ENCODE results near the gene LMNB1. TPM values are rescaled to one million over a fixed set of nuclear protein-coding genes. Genes with fewer than 3 reads are reported as not detected.
A peak's percentile ranks its signal among the peaks of the same experiment; 100 is the strongest.

The LMNB1 gene
- total RNA-seq, 3 donors from 2014 or later = 14.1 to 81.8 (median 30.6) TPM

DNA sequence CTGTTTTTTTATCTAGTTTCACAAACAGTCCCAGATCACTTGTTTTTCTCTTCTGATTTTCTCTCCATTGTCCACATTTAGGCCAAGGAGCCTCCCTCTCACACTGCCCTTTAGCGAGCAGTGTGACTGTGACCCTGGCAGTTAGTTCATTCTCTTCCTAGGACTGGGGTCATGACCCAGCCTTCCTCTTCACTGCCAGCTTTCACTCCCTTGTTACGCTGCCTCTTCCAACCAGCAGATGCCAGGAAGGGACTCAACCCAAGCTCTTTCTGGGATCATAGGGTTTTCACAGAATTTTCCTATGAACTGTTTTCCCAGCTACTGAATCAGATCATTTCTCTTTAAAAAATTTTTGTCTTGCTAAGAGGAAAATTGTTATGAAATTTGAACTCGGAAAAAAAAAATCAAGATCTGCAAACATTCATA, 70.9 kb downstream of the LMNB1 start:
- intact Hi-C loops (cut with DNase I, micrococcal nuclease) = no loop called here
- peak; percentile 17 for ATAC-seq
- TF ChIP-seq, protein P1, sequence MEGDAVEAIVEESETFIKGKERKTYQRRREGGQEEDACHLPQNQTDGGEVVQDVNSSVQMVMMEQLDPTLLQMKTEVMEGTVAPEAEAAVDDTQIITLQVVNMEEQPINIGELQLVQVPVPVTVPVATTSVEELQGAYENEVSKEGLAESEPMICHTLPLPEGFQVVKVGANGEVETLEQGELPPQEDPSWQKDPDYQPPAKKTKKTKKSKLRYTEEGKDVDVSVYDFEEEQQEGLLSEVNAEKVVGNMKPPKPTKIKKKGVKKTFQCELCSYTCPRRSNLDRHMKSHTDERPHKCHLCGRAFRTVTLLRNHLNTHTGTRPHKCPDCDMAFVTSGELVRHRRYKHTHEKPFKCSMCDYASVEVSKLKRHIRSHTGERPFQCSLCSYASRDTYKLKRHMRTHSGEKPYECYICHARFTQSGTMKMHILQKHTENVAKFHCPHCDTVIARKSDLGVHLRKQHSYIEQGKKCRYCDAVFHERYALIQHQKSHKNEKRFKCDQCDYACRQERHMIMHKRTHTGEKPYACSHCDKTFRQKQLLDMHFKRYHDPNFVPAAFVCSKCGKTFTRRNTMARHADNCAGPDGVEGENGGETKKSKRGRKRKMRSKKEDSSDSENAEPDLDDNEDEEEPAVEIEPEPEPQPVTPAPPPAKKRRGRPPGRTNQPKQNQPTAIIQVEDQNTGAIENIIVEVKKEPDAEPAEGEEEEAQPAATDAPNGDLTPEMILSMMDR (IDR thresholded peaks at IDR 0.05) = no peak

DNA sequence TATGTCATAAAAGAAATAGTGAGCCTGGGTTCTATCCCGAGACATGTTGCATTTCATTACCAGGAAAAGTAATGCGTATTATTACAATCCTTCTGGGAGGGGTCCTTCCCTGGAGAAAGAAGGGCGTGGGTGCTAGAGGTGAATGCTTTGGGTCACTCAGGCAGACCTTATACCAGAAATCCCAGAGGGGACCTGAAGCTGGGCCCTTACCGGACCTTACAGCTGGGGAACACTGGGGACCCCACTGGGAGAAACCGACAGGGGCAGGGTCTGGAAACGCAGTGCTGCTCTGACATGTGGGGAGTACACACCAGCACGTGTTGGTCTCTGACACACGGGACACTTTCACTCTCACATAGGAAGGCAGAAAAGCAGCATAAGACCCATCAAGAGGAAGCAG, 71.3 kb downstream of the LMNB1 start:
- Histone ChIP-seq H3K4me1 (ENCODE audit: low read depth) (peaks cover 21% of the 10 kb centered on the region), H3K4me3 (no peak overlapping the region), H3K36me3 (ENCODE audit: low read depth) (no peaks in the 10 kb centered on the region), H3K9me3 (no peaks in the 10 kb centered on the region)
- ATAC-seq (no peak), DNase-seq (no peak)
- intact Hi-C loops (cut with DNase I, micrococcal nuclease) = no loop called here
- TF ChIP-seq, protein P1 (IDR thresholded peaks at IDR 0.05) = no peak

More for the DNA sequence above, 70.9 kb downstream of the LMNB1 start:
- Histone ChIP-seq H3K36me3 (ENCODE audit: low read depth) (no peaks in the 10 kb centered on the region), H3K4me3 (no peak overlapping the region), H3K4me1 (ENCODE audit: low read depth) (peaks cover 21% of the 10 kb centered on the region), H3K9me3 (no peaks in the 10 kb centered on the region)
- no peak for DNase-seq

DNA sequence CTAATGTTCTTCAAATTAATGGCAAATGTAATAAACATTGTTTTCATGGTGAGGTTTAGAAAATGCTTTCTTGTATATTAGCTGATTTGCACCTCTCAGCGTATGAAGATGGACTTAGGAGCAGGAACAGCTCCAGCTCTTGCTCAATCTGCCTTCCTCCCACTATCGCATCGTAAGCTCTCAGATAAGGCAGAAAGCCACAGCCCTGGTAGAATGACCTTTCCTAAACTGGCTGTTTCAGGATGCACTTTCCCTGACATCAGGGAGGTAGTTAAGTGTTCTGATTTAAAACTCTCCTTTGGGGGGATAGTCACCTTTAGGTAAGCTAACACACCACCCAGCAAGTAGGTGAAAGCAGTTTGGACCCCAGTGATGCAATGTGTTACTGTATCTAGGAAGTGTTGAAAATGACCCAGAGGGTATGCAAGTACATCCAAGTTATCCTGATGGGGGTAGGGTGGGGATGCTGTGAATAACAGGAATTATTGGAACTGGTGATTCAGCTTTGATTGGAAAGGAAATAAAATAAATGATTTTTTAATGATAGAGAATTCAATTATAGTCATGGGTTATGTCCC, 72.3 kb downstream of the LMNB1 start:
- TF ChIP-seq, protein P1 (IDR thresholded peaks at IDR 0.05) = no peak
- DNase-seq = no peak
- peaks cover 21% of the 10 kb centered on the region for H3K4me1 ChIP-seq (ENCODE audit: low read depth)
- H3K4me3 ChIP-seq = no peak overlapping the region
- intact Hi-C loops (cut with DNase I, micrococcal nuclease) = no loop called here
- no peaks in the 10 kb centered on the region for H3K9me3 ChIP-seq
- ATAC-seq = no peak
- no peaks in the 10 kb centered on the region for H3K36me3 ChIP-seq (ENCODE audit: low read depth)

DNA sequence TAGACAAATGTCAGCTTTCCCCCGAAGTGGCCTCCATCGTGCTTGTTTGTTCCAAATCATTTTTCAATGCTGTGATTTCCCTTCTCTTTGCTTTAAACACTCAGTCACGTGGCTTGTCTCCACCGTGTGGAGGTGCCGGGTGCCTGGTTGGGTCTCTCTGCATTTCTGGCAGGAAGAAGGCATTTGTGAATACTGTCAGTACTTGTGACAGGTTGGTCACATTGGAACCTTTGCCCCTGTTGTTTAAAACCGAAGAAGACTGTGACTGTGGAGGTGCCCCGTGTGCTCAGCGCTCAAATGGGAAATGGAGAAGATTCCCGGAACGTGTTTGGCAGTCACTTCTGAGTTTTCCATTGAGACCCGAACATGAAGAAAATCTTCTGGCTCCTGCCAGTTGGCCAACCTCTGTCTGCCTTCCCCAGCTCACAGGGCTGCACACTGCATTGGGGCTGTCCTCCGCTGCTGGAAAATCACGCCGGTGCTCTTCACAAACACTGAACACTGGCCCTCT, 74.6 kb downstream of the LMNB1 start:
- ATAC-seq (peak; percentile 6), DNase-seq (no peak)
- intact Hi-C loops (cut with DNase I, micrococcal nuclease) = no loop called here
- H3K4me1 ChIP-seq (ENCODE audit: low read depth) = peaks cover 14% of the 10 kb centered on the region
- no peaks in the 10 kb centered on the region for H3K9me3 ChIP-seq
- TF ChIP-seq, protein P1 (IDR thresholded peaks at IDR 0.05) = no peak
- no peak overlapping the region for H3K4me3 ChIP-seq
- H3K36me3 ChIP-seq (ENCODE audit: low read depth) = no peaks in the 10 kb centered on the region

DNA sequence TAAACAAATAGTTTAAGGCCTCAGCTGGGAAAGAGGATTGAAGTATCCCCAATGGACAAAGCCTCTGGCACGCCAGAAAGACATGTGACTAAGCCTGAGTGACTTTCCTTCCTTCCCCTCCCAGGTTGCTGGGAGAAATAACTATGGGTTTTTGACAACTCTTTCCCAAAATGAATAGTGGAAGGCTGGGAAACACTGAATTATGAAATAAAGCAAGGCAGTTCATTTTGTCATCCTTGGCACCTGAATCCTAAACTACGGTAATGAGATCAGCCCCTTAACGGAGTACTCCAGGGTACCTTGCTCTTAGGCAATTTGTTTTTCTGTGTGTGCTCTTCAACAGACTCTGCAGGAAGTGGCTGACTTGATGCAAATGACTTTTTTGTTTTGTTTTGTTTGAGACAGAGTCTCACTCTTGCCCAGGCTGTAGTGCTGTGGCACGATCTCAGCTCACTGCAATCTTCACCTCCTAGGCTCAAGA, 75.2 kb downstream of the LMNB1 start:
- intact Hi-C loops (cut with DNase I, micrococcal nuclease) = no loop called here
- TF ChIP-seq, protein P1 (IDR thresholded peaks at IDR 0.05) = no peak
- ATAC-seq = peak; percentile 66
- DNase-seq = no peak
- Histone ChIP-seq H3K9me3 (no peaks in the 10 kb centered on the region), H3K36me3 (ENCODE audit: low read depth) (no peaks in the 10 kb centered on the region), H3K4me1 (ENCODE audit: low read depth) (peaks cover 10% of the 10 kb centered on the region), H3K4me3 (no peak overlapping the region)

Data from mucosa of descending colon (tissue), 3 donors.